ENCODE data around the gene FMNL2. TPM values are rescaled to one million over a fixed set of nuclear protein-coding genes. Genes with fewer than 3 reads are reported as not detected.

FMNL2 gene
- total RNA-seq, 1 donor from 2014 or later: 12.0 TPM

DNA sequence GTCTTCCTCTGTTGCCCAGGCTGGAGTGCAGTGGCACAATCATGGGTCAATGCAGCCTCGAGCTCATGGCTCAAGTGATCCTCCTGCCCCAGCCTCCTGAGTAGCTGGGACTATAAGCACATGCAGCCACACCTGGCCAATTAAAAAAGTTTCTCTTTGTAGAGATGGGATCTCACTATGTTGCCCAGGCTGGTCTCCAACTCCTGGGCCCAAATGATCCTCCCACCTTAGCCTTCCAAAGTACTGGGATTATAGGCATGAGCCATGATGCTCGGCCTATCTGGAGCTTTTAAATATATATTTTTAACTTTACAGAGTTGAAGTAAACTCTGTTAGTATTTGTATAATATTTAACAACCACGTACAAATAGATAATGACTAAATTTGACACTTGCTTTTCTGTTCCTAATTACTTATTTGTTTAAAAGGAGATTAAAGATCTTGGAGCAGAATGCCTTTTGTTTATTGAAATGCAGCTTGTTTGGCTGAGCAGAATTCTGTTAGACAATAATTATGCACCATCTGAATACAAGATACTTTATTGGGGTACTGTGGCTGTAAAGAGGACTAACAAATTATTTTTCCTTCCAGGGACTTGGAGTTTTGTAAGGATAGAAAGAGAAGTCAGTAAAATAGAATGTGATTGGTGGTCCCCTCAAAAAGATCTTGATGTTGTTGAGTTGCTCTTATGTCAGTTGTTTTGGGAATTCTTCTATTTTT is 175.0 kb downstream of the FMNL2 start:
- peaks cover 0 to 7% of the 10 kb centered on the region in 2 donors for H3K4me1 ChIP-seq
- intact Hi-C loops (cut with DNase I): no loop called here
- no peaks in the 10 kb centered on the region for H3K9me3 ChIP-seq
- no peaks in the 10 kb centered on the region for H3K36me3 ChIP-seq
- no peak for DNase-seq (ENCODE audit: low spot score in 2 of 2)
- no peak overlapping the region for H3K4me3 ChIP-seq
- H3K27me3 ChIP-seq: no peaks in the 10 kb centered on the region
- TF ChIP-seq, protein P1, sequence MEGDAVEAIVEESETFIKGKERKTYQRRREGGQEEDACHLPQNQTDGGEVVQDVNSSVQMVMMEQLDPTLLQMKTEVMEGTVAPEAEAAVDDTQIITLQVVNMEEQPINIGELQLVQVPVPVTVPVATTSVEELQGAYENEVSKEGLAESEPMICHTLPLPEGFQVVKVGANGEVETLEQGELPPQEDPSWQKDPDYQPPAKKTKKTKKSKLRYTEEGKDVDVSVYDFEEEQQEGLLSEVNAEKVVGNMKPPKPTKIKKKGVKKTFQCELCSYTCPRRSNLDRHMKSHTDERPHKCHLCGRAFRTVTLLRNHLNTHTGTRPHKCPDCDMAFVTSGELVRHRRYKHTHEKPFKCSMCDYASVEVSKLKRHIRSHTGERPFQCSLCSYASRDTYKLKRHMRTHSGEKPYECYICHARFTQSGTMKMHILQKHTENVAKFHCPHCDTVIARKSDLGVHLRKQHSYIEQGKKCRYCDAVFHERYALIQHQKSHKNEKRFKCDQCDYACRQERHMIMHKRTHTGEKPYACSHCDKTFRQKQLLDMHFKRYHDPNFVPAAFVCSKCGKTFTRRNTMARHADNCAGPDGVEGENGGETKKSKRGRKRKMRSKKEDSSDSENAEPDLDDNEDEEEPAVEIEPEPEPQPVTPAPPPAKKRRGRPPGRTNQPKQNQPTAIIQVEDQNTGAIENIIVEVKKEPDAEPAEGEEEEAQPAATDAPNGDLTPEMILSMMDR (IDR thresholded peaks at IDR 0.05): no peak
- no peak overlapping the region for H3K27ac ChIP-seq

- Histone ChIP-seq H3K4me3 (no peak overlapping the region), H3K36me3 (no peaks in the 10 kb centered on the region), H3K9me3 (no peaks in the 10 kb centered on the region), H3K4me1 (peaks cover 0 to 5% of the 10 kb centered on the region in 2 donors), H3K27ac (no peak overlapping the region), H3K27me3 (no peaks in the 10 kb centered on the region)
- no peak for DNase-seq (ENCODE audit: low spot score in 2 of 2)
- TF ChIP-seq, protein P1 (IDR thresholded peaks at IDR 0.05): no peak
- intact Hi-C loops (cut with DNase I): no loop called here
These were observed 175.6 kb downstream of the FMNL2 start for GRCh38 chr2:152510621-152511020.

- Histone ChIP-seq H3K27me3 (no peaks in the 10 kb centered on the region), H3K9me3 (no peaks in the 10 kb centered on the region), H3K4me3 (no peak overlapping the region), H3K27ac (no peak overlapping the region), H3K36me3 (no peaks in the 10 kb centered on the region), H3K4me1 (peaks cover 0 to 5% of the 10 kb centered on the region in 2 donors)
- no peak for DNase-seq (ENCODE audit: low spot score in 2 of 2)
- TF ChIP-seq, protein P1 (IDR thresholded peaks at IDR 0.05): no peak
- intact Hi-C loops (cut with DNase I): no loop called here
These were observed 177.0 kb downstream of the FMNL2 start for GRCh38 chr2:152511981-152512380.

GRCh38 chr2:152513029-152513428 is 178.1 kb downstream of the FMNL2 start:
- TF ChIP-seq, protein P1 (IDR thresholded peaks at IDR 0.05): no peak
- intact Hi-C loops (cut with DNase I): no loop called here
- no peak overlapping the region for H3K4me3 ChIP-seq

DNA sequence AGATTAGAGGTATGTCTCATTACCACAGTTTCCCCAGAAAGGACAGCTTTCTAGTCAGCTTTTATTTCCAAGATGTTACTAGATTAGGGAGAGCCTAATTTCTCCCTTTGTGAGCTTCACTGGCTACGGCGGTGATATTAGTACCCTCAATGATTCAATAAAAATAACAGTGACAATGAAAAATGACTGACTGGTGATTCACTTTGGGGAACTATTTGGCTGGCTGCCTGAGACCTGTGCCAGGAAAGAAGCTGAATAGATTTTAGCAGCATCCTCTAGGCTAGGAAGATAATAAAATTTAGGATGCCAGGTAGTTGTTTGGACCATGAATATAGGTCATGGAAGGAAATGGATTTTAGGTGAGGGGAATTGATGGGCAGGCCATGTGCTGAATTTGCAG is 178.7 kb downstream of the FMNL2 start:
- Histone ChIP-seq H3K27me3 (no peaks in the 10 kb centered on the region), H3K4me1 (peaks cover 0 to 5% of the 10 kb centered on the region in 2 donors), H3K27ac (no peak overlapping the region), H3K9me3 (no peaks in the 10 kb centered on the region), H3K4me3 (no peak overlapping the region), H3K36me3 (no peaks in the 10 kb centered on the region)
- peak in 1 of 2 donors; percentile 69 for DNase-seq (ENCODE audit: low spot score in 2 of 2)
- TF ChIP-seq, protein P1 (IDR thresholded peaks at IDR 0.05): no peak
- intact Hi-C loops (cut with DNase I): no loop called here

More at GRCh38 chr2:152513029-152513428, 178.1 kb downstream of the FMNL2 start:
- DNase-seq (ENCODE audit: low spot score in 2 of 2): no peak
- Histone ChIP-seq H3K27me3 (no peaks in the 10 kb centered on the region), H3K36me3 (no peaks in the 10 kb centered on the region), H3K9me3 (no peaks in the 10 kb centered on the region), H3K27ac (no peak overlapping the region), H3K4me1 (peaks cover 0 to 5% of the 10 kb centered on the region in 2 donors)
